ENCODE results near the gene PAIP2.
A peak's percentile ranks its signal among the peaks of the same experiment; 100 is the strongest.
"Not testable (repeated sequence)": the region's sequence is repeated elsewhere in the genome, so short reads cannot be mapped to it uniquely, and the experiment has no call there.

Gene PAIP2

GRCh38 chr5:139378101-139378825, 36.6 kb downstream of the PAIP2 start:
- no peak for DNase-seq (ENCODE audit: low read depth in 2 of 2)

GRCh38 chr5:139378941-139379361, 37.3 kb downstream of the PAIP2 start:
- no peak for DNase-seq (ENCODE audit: low read depth in 2 of 2)

GRCh38 chr5:139379626-139380449, 38.2 kb downstream of the PAIP2 start:
- DNase-seq (ENCODE audit: low read depth in 2 of 2) = no peak

- no peak for DNase-seq (ENCODE audit: low read depth in 2 of 2)
Observed at GRCh38 chr5:139381837-139382761, 40.4 kb downstream of the PAIP2 start.

GRCh38 chr5:139382807-139383206, 41.2 kb downstream of the PAIP2 start:
- no peak for DNase-seq (ENCODE audit: low read depth in 2 of 2)

- DNase-seq (ENCODE audit: low read depth in 2 of 2) = no peak
Observed at GRCh38 chr5:139383275-139383992, 41.8 kb downstream of the PAIP2 start, which contains the start of gene SLC23A1. SLC23A1 (minus strand) TSS chr5:139383297; CDS start chr5:139383253, 44 bp downstream.

GRCh38 chr5:139383993-139384590, 42.4 kb downstream of the PAIP2 start:
- no peak for DNase-seq (ENCODE audit: low read depth in 2 of 2)

- DNase-seq (ENCODE audit: low read depth in 2 of 2) = no peak
Observed at GRCh38 chr5:139384591-139385051, 43.0 kb downstream of the PAIP2 start.

GRCh38 chr5:139385061-139386049, 43.7 kb downstream of the PAIP2 start:
- DNase-seq (ENCODE audit: low read depth in 2 of 2) = no peak

- DNase-seq (ENCODE audit: low read depth in 2 of 2) = no peak
Observed at GRCh38 chr5:139386050-139386438, 44.4 kb downstream of the PAIP2 start.

- not testable (repeated sequence) for DNase-seq (ENCODE audit: low read depth in 2 of 2)
Observed at GRCh38 chr5:139386956-139387355, 45.3 kb downstream of the PAIP2 start.

GRCh38 chr5:139387611-139388197, 46.0 kb downstream of the PAIP2 start:
- DNase-seq (ENCODE audit: low read depth in 2 of 2) = no peak

- no peak for DNase-seq (ENCODE audit: low read depth in 2 of 2)
Observed at GRCh38 chr5:139388198-139388821, 46.7 kb downstream of the PAIP2 start.

- peak; percentile 71 to 74 for DNase-seq (ENCODE audit: low read depth in 2 of 2)
Observed at GRCh38 chr5:139389701-139390638, 48.3 kb downstream of the PAIP2 start, which contains the start of gene MZB1. MZB1 (minus strand) TSS chr5:139389913; CDS start chr5:139389856, 57 bp downstream.

GRCh38 chr5:139390639-139391569, 49.2 kb downstream of the PAIP2 start:
- DNase-seq (ENCODE audit: low read depth in 2 of 2) = no peak
